IMR-90 (cell line): ENCODE data around the gene PLSCR3. TPM values are rescaled to one million over a fixed set of nuclear protein-coding genes. Genes with fewer than 3 reads are reported as not detected.

Source experiments
- ATAC-seq: fragments of 200-7000 bp; cut with Tn5 transposase; 2 replicates; pipeline ENCODE4 v1.9.1; 2020; ENCODE audit warnings: low read depth, mild to moderate bottlenecking, moderate library complexity
- BruUV-seq: library from RNA; stranded (reverse); fragments of 400-500 nt; replicated peaks from 2 replicates; lab custom pipeline; 2021; lab: Mats Ljungman, UMichigan
- CTCF ChIA-PET: fragments of 300-600 bp; formaldehyde crosslinking; extraction: SDS; loops from one replicate; lab custom pipeline; 2021; ENCODE audit warnings: antibody characterized with exemption; lab: Yijun Ruan, JAX
- POLR2A ChIA-PET: fragments of 300-600 bp; sonication (Branson Sonifier 250); formaldehyde crosslinking; loops from one replicate; lab custom pipeline; 2022; ENCODE audit warnings: antibody characterized with exemption; ENCODE audit not compliant: unreplicated experiment; lab: Charles Lee
- DNase-seq: peaks from one replicate; pipeline ENCODE4 v3.0.0; 2013
- H2AFZ ChIP-seq: replicated peaks from 2 replicates; pipeline ENCODE3; 2013; ENCODE audit warnings: low read length, mild to moderate bottlenecking; ENCODE audit not compliant: poor library complexity
- H2AK5ac ChIP-seq: 2 replicates; pipeline ENCODE4 v1.6.1; 2013; ENCODE audit warnings: low read depth, low read length, inconsistent platforms
- H2AK9ac ChIP-seq: replicated peaks from 2 replicates; pipeline ENCODE3; 2013; ENCODE audit warnings: mild to moderate bottlenecking, low read depth, low read length, moderate library complexity; ENCODE audit not compliant: poor library complexity
- H2BK120ac ChIP-seq: 2 replicates; pipeline ENCODE4 v1.6.1; 2013; ENCODE audit warnings: low read depth, low read length, inconsistent platforms
- H2BK15ac ChIP-seq: 3 replicates; pipeline ENCODE4 v1.6.1; 2013; ENCODE audit warnings: low read depth, low read length, inconsistent platforms
- H2BK20ac ChIP-seq: 2 replicates; pipeline ENCODE4 v1.6.1; 2013; ENCODE audit warnings: low read depth, mild to moderate bottlenecking, inconsistent platforms, low read length, moderate library complexity
- H2BK5ac ChIP-seq: 2 replicates; pipeline ENCODE4 v1.6.1; 2013; ENCODE audit warnings: mild to moderate bottlenecking, low read depth, low read length, inconsistent platforms; ENCODE audit not compliant: poor library complexity, severe bottlenecking
- H3K14ac ChIP-seq: replicated peaks from 2 replicates; pipeline ENCODE4 v1.6.1; 2013; ENCODE audit warnings: low read depth, low read length, inconsistent platforms
- H3K18ac ChIP-seq: 2 replicates; pipeline ENCODE4 v1.6.1; 2013; ENCODE audit warnings: low read depth, low read length, control low read depth
- H3K23ac ChIP-seq: 2 replicates; pipeline ENCODE4 v1.6.1; 2013; ENCODE audit warnings: low read depth, low read length, inconsistent platforms
- H3K27ac ChIP-seq: 2 replicates; pipeline ENCODE4 v1.5.1; 2013; ENCODE audit warnings: mild to moderate bottlenecking, control low read depth, low read length; ENCODE audit not compliant: insufficient read depth
- H3K27me3 ChIP-seq: 2 replicates; pipeline ENCODE4 v1.6.1; 2013; ENCODE audit warnings: low read length; ENCODE audit not compliant: control insufficient read depth, insufficient read depth
- H3K36me3 ChIP-seq: 2 replicates; pipeline ENCODE4 v1.6.1; 2013; ENCODE audit warnings: low read length, mixed read lengths; ENCODE audit not compliant: control insufficient read depth, insufficient read depth
- H3K4ac ChIP-seq: 2 replicates; pipeline ENCODE4 v1.6.1; 2013; ENCODE audit warnings: low read depth, low read length, inconsistent platforms
- H3K4me1 ChIP-seq: 2 replicates; pipeline ENCODE4 v1.6.1; 2013; ENCODE audit warnings: low read length, mixed read lengths; ENCODE audit not compliant: control insufficient read depth, insufficient read depth
- H3K4me2 ChIP-seq: 2 replicates; pipeline ENCODE4 v1.6.1; 2013; ENCODE audit warnings: low read depth, mild to moderate bottlenecking, control low read depth, low read length, moderate library complexity
- H3K4me3 ChIP-seq: 2 replicates; pipeline ENCODE4 v1.5.1; 2013; ENCODE audit warnings: low read depth, mild to moderate bottlenecking, control low read depth, low read length, moderate library complexity; ENCODE audit not compliant: insufficient read depth
- H3K56ac ChIP-seq: 2 replicates; pipeline ENCODE4 v1.6.1; 2013; ENCODE audit warnings: low read length, inconsistent platforms; ENCODE audit not compliant: insufficient read depth; ENCODE audit errors: extremely low read depth
- H3K79me1 ChIP-seq, 2 experiments: 2 replicates each; pipeline ENCODE4 v1.6.1; 2013; ENCODE audit warnings: low read length in 2 of 2, inconsistent platforms in 1 of 2, low read depth in 1 of 2
- H3K9ac ChIP-seq: 2 replicates; pipeline ENCODE4 v1.6.1; 2013; ENCODE audit warnings: low read depth, low read length, control low read depth
- H3K9me1 ChIP-seq: 2 replicates; pipeline ENCODE4 v1.6.1; 2013; ENCODE audit warnings: low read length, inconsistent platforms; ENCODE audit not compliant: insufficient read depth
- H3K9me3 ChIP-seq: 2 replicates; pipeline ENCODE4 v1.6.1; 2013; ENCODE audit warnings: low read length; ENCODE audit not compliant: control insufficient read depth, insufficient read depth
- H4K20me1 ChIP-seq: 2 replicates; pipeline ENCODE4 v1.6.1; 2013; ENCODE audit warnings: low read length, inconsistent platforms; ENCODE audit not compliant: insufficient read depth
- H4K5ac ChIP-seq: 2 replicates; pipeline ENCODE4 v1.6.1; 2013; ENCODE audit warnings: mild to moderate bottlenecking, low read depth, low read length, control low read depth
- H4K8ac ChIP-seq, 2 experiments: 2 replicates each; pipeline ENCODE4 v1.6.1; 2013; ENCODE audit warnings: low read depth in 2 of 2, low read length in 2 of 2, control low read depth in 1 of 2, inconsistent platforms in 1 of 2
- H4K91ac ChIP-seq: 2 replicates; pipeline ENCODE4 v1.6.1; 2013; ENCODE audit warnings: low read depth, low read length, inconsistent platforms; ENCODE audit not compliant: insufficient read depth
- BHLHE40 ChIP-seq: fragments of 150-350 bp; IDR thresholded peaks from 2 replicates; pipeline ENCODE4 v1.6.1; 2016; ENCODE audit warnings: mild to moderate bottlenecking, low read depth, low read length
- FOS ChIP-seq: fragments of 150-350 bp; IDR thresholded peaks from 2 replicates; pipeline ENCODE4 v1.6.1; 2016; ENCODE audit warnings: low read depth, low read length
- WGBS, 2 experiments: methylation state at CpG; one replicate each; pipeline versions ENCODE4 v1.1.5 to v1.1.7; 2013; ENCODE audit warnings: missing lambda C conversion rate in 2 of 2; ENCODE audit not compliant: insufficient read length in 1 of 2; ENCODE audit errors: extremely low coverage in 2 of 2; 5-methylcytosine and 5-hydroxymethylcytosine counted together
- dilution Hi-C: fragments of 300-500 bp; cut with HindIII; formaldehyde crosslinking; loops from one replicate; pipeline ENCODE4 v1.14.3; 2018; ENCODE audit warnings: low sequenced_read_pairs; ENCODE audit not compliant: unreplicated experiment
- in situ Hi-C: fragments of 300-500 bp; cut with MboI; formaldehyde crosslinking; loops from 3 replicates; pipeline ENCODE4 v1.14.3; 2019; ENCODE audit warnings: low sequenced_read_pairs, inconsistent platforms, mixed read lengths
- intact Hi-C: fragments of 100-400 bp; cut with micrococcal nuclease; formaldehyde crosslinking; loops from 2 replicates; pipeline ENCODE4 v1.10.0; 2022
- polyA plus RNA-seq, 3 experiments: library from polyadenylated mRNA; depleted of rRNA; stranded (reverse); fragments of >200 nt; gene quantifications; 2 replicates each; pipeline ENCODE4 v1.2.3, GENCODE V29; 2012; ENCODE audit warnings: low replicate concordance in 1 of 3
- total RNA-seq: library from RNA; depleted of rRNA; stranded (reverse); fragments of >200 nt; gene quantifications from 2 replicates; pipeline ENCODE4 v1.2.3, GENCODE V29; 2012

PLSCR3 gene
- total and polyA plus RNA-seq, 2 of the 4 experiments (the other 2 are of a cell fraction): 6.1 to 116 TPM

DNA sequence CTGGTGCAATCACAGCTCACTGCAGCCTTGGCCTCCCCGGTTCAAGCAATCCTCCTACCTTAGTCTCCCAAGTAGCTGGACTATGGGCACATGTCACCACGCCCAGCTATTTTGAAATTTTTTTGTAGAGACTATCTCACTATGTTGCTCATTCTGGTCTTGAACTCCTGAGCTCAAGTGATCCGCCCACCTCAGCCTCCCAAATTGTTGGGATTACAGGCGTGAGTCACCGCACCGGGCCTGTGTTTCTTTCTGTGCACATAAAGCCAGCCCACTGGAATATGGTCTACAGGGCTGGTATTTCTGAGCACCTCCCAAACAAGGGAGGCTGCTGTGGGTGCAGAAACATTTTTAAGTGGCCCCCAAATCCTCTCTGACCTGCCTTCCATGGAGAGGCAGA, 31.0 kb downstream of the PLSCR3 start:
- no peak overlapping the region for H4K91ac ChIP-seq
- ATAC-seq: peak; percentile 71
- no peak overlapping the region for H4K8ac ChIP-seq
- intact Hi-C loops (no loop called here), dilution Hi-C loops (no loop called here), in situ Hi-C loops (no loop called here)
- H2BK120ac ChIP-seq: no peak overlapping the region
- ChIA-PET CTCF (no interaction called here), POLR2A (no interaction called here)
- H2BK20ac ChIP-seq: no peak overlapping the region
- no peak overlapping the region for H3K18ac ChIP-seq
- peak; percentile 18 for DNase-seq
- peak overlapping the region; percentile 28 for H2AFZ ChIP-seq
- H3K23ac ChIP-seq: no peak overlapping the region
- no peak overlapping the region for H3K4me2 ChIP-seq
- H2AK9ac ChIP-seq: no peak overlapping the region
- no peaks in the 10 kb centered on the region for H3K9me3 ChIP-seq
- H2BK5ac ChIP-seq: no peak overlapping the region
- no peaks in the 10 kb centered on the region for H3K4me1 ChIP-seq
- H3K4me3 ChIP-seq: no peak overlapping the region
- no peak for TF ChIP-seq FOS
- TF ChIP-seq BHLHE40: no peak
- H3K4ac ChIP-seq: no peak overlapping the region
- H3K56ac ChIP-seq: no peak overlapping the region
- H2AK5ac ChIP-seq: no peak overlapping the region
- H3K27me3 ChIP-seq: peaks cover 4% of the 10 kb centered on the region
- H3K9me1 ChIP-seq: no peaks in the 10 kb centered on the region
- no peaks in the 10 kb centered on the region for H3K79me1 ChIP-seq
- H4K20me1 ChIP-seq: no peaks in the 10 kb centered on the region
- BruUV-seq: no TSS peak
- no peak overlapping the region for H3K27ac ChIP-seq
- H3K14ac ChIP-seq: no peak overlapping the region
- no peak overlapping the region for H2BK15ac ChIP-seq
- no peak overlapping the region for H4K5ac ChIP-seq
- H3K9ac ChIP-seq: no peak overlapping the region
- 100% methylated on average over 1 of the region's 6 CpGs; no CpG with 5 or more reads in 1 of the 2 experiments for WGBS, 2 experiments
- no peaks in the 10 kb centered on the region for H3K36me3 ChIP-seq
